ENCODE measurements around the gene ZDHHC1.

ZDHHC1 gene

DNA sequence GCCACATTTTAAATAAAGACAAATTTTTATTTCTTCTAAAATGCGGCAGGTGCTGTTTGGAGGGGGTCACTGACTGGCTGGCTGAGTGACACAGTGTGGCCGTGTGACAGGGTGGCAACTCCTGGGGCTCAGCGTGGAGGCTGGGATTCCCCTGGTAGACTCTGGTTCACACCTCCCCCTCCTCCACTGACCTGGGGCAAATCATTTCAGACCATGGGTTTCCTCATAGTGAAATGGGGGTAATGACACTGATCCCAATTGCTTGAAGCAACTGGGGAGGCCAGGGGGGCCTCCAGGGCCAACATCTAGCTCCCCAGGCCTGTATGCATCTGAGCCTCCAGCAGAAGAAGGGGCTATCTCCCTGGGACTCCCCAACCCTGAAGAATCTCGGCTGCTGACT is 21.2 kb upstream of the ZDHHC1 start:
- TF ChIP-seq ZNF565 (CRISPR knock-in tag; conservative IDR thresholded peaks at IDR 0.05; ENCODE audit: low read depth) (no peak), ARNTL (CRISPR knock-in tag; IDR thresholded peaks at IDR 0.05; ENCODE audit: borderline replicate concordance, low read depth) (no peak), PPARA (CRISPR knock-in tag; IDR thresholded peaks at IDR 0.05; ENCODE audit: borderline replicate concordance) (no peak), ZNF8 (CRISPR knock-in tag; IDR thresholded peaks at IDR 0.05) (no peak), TSHZ2 (CRISPR knock-in tag; IDR thresholded peaks at IDR 0.05) (no peak), OSR1 (CRISPR knock-in tag; IDR thresholded peaks at IDR 0.05) (no peak), CSDC2 (CRISPR knock-in tag; IDR thresholded peaks at IDR 0.05) (no peak), ZFP30 (CRISPR knock-in tag; IDR thresholded peaks at IDR 0.05) (no peak), BACH2 (CRISPR knock-in tag; IDR thresholded peaks at IDR 0.05; ENCODE audit: borderline replicate concordance) (no peak), GLIS3 (CRISPR knock-in tag; IDR thresholded peaks at IDR 0.05) (no peak), TCF4 (CRISPR knock-in tag; IDR thresholded peaks at IDR 0.05; ENCODE audit: borderline replicate concordance) (no peak), TOX (CRISPR knock-in tag; IDR thresholded peaks at IDR 0.05; ENCODE audit: borderline replicate concordance) (no peak), ZFP3 (CRISPR knock-in tag; IDR thresholded peaks at IDR 0.05) (no peak), ZC3H10 (CRISPR knock-in tag; IDR thresholded peaks at IDR 0.05) (no peak)
- TF ChIP-seq, protein P1, sequence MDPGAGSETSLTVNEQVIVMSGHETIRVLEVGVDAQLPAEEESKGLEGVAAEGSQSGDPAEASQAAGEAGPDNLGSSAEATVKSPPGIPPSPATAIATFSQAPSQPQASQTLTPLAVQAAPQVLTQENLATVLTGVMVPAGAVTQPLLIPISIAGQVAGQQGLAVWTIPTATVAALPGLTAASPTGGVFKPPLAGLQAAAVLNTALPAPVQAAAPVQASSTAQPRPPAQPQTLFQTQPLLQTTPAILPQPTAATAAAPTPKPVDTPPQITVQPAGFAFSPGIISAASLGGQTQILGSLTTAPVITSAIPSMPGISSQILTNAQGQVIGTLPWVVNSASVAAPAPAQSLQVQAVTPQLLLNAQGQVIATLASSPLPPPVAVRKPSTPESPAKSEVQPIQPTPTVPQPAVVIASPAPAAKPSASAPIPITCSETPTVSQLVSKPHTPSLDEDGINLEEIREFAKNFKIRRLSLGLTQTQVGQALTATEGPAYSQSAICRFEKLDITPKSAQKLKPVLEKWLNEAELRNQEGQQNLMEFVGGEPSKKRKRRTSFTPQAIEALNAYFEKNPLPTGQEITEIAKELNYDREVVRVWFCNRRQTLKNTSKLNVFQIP (CRISPR knock-in tag; IDR thresholded peaks at IDR 0.05; ENCODE audit: borderline replicate concordance, low read depth), result no peak
- TF ChIP-seq, protein P2, sequence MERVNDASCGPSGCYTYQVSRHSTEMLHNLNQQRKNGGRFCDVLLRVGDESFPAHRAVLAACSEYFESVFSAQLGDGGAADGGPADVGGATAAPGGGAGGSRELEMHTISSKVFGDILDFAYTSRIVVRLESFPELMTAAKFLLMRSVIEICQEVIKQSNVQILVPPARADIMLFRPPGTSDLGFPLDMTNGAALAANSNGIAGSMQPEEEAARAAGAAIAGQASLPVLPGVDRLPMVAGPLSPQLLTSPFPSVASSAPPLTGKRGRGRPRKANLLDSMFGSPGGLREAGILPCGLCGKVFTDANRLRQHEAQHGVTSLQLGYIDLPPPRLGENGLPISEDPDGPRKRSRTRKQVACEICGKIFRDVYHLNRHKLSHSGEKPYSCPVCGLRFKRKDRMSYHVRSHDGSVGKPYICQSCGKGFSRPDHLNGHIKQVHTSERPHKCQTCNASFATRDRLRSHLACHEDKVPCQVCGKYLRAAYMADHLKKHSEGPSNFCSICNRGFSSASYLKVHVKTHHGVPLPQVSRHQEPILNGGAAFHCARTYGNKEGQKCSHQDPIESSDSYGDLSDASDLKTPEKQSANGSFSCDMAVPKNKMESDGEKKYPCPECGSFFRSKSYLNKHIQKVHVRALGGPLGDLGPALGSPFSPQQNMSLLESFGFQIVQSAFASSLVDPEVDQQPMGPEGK (CRISPR knock-in tag; IDR thresholded peaks at IDR 0.05; ENCODE audit: borderline replicate concordance), result no peak
- no peak for ATAC-seq

DNA sequence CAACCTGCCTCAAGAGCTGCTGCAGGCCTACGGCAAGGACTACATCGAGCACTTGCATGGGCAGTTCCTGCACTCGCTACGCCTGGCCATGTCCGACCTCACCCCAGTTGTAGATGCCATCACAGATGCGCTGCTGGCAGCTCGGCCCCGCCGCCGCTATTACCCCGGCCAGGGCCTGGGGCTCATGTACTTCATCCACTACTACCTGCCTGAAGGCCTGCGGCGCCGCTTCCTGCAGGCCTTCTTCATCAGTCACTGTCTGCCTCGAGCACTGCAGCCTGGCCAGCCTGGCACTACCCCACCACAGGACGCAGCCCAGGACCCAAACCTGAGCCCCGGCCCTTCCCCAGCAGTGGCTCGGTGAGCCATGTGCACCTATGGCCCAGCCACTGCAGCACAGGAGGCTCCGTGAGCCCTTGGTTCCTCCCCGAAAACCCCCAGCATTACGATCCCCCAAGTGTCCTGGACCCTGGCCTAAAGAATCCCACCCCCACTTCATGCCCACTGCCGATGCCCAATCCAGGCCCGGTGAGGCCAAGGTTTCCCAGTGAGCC is 20.4 kb upstream of the ZDHHC1 start:
- ATAC-seq, result no peak
- no peak for TF ChIP-seq ZNF70 (CRISPR knock-in tag; IDR thresholded peaks at IDR 0.05)
- TF ChIP-seq ZNF8 (CRISPR knock-in tag; IDR thresholded peaks at IDR 0.05), result no peak
- TF ChIP-seq, protein P3, sequence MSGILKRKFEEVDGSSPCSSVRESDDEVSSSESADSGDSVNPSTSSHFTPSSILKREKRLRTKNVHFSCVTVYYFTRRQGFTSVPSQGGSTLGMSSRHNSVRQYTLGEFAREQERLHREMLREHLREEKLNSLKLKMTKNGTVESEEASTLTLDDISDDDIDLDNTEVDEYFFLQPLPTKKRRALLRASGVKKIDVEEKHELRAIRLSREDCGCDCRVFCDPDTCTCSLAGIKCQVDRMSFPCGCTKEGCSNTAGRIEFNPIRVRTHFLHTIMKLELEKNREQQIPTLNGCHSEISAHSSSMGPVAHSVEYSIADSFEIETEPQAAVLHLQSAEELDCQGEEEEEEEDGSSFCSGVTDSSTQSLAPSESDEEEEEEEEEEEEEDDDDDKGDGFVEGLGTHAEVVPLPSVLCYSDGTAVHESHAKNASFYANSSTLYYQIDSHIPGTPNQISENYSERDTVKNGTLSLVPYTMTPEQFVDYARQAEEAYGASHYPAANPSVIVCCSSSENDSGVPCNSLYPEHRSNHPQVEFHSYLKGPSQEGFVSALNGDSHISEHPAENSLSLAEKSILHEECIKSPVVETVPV (CRISPR knock-in tag; IDR thresholded peaks at IDR 0.05), result no peak
- no peak for TF ChIP-seq RARB (CRISPR knock-in tag; IDR thresholded peaks at IDR 0.05)
- TF ChIP-seq TCF4 (CRISPR knock-in tag; IDR thresholded peaks at IDR 0.05; ENCODE audit: borderline replicate concordance), result no peak
- TF ChIP-seq TSHZ2 (CRISPR knock-in tag; IDR thresholded peaks at IDR 0.05), result no peak

- ATAC-seq, result no peak
- TF ChIP-seq BACH2 (CRISPR knock-in tag; IDR thresholded peaks at IDR 0.05; ENCODE audit: borderline replicate concordance) (no peak), ZFP30 (CRISPR knock-in tag; IDR thresholded peaks at IDR 0.05) (no peak), ARNTL (CRISPR knock-in tag; IDR thresholded peaks at IDR 0.05; ENCODE audit: borderline replicate concordance, low read depth) (no peak), GLIS3 (CRISPR knock-in tag; IDR thresholded peaks at IDR 0.05) (no peak), SNAI2 (CRISPR knock-in tag; IDR thresholded peaks at IDR 0.05) (no peak), ISL1 (CRISPR knock-in tag; IDR thresholded peaks at IDR 0.05) (no peak), CSDC2 (CRISPR knock-in tag; IDR thresholded peaks at IDR 0.05) (no peak), TCF4 (CRISPR knock-in tag; IDR thresholded peaks at IDR 0.05; ENCODE audit: borderline replicate concordance) (no peak), ZNF8 (CRISPR knock-in tag; IDR thresholded peaks at IDR 0.05) (no peak), OSR1 (CRISPR knock-in tag; IDR thresholded peaks at IDR 0.05) (no peak), ZNF565 (CRISPR knock-in tag; conservative IDR thresholded peaks at IDR 0.05; ENCODE audit: low read depth) (no peak), PPARA (CRISPR knock-in tag; IDR thresholded peaks at IDR 0.05; ENCODE audit: borderline replicate concordance) (no peak), ESRRG (CRISPR knock-in tag; IDR thresholded peaks at IDR 0.05) (no peak), RARB (CRISPR knock-in tag; IDR thresholded peaks at IDR 0.05) (no peak), ZNF70 (CRISPR knock-in tag; IDR thresholded peaks at IDR 0.05) (no peak), ZC3H10 (CRISPR knock-in tag; IDR thresholded peaks at IDR 0.05) (no peak)
- TF ChIP-seq, protein P2 (CRISPR knock-in tag; IDR thresholded peaks at IDR 0.05; ENCODE audit: borderline replicate concordance), result no peak
Measured at GRCh38 chr16:67435758-67436164, 19.5 kb upstream of the ZDHHC1 start.

All from SK-N-SH treated with all-trans-retinoic acid at 6 μM for 48 hours (cell line).